Measurements from ENCODE around the gene NCOA3. TPM values are rescaled to one million over a fixed set of nuclear protein-coding genes. Genes with fewer than 3 reads are reported as not detected.

NCOA3 gene
- total and polyA plus RNA-seq, 2 of the 8 experiments (the other 6 are each of a cell fraction or from before 2014, with no cell fraction given): 7.9 to 24.7 TPM

- Histone ChIP-seq H2BK5ac (ENCODE audit: low read depth, low read length) (no peak overlapping the region), H3K4me3 (ENCODE audit: extremely low read depth in 1 of 4, insufficient read depth in 2 of 4, low read depth in 3 of 4, low read length in 4 of 4) (no peak overlapping the region), H2BK20ac (ENCODE audit: low read length) (no peak overlapping the region), H3K14ac (ENCODE audit: insufficient read length) (no peak overlapping the region), H2BK15ac (ENCODE audit: low read length) (0 out of 2 replicates have a peak overlapping the region, but pooled peaks have one; percentile 88), H3K79me1 (ENCODE audit: low read depth, low read length) (no peaks in the 10 kb centered on the region), H3K36me3 (ENCODE audit: control insufficient read depth in 2 of 4, insufficient read depth in 4 of 4, low read length in 3 of 4) (no peaks in the 10 kb centered on the region), H3K18ac (ENCODE audit: extremely low read depth, low read length) (no peak overlapping the region), H3K4me1 (replicated peaks in 1 of 4; ENCODE audit: control insufficient read depth in 3 of 4, insufficient read depth in 4 of 4, low read length in 3 of 4) (peaks cover 0 to 7% (median 2%) of the 10 kb centered on the region in 4 experiments; a peak in 5 of 7 replicates), H4K20me1 (replicated peaks in 1 of 2; ENCODE audit: control insufficient read depth in 1 of 2, insufficient read depth in 2 of 2, low read length in 2 of 2) (peaks cover 0 to 2% of the 10 kb centered on the region in 2 experiments), H3K27ac (ENCODE audit: low read depth, low read length) (no peak overlapping the region), H3K23ac (ENCODE audit: insufficient read length) (no peak overlapping the region), H2AK5ac (ENCODE audit: low read depth, low read length) (no peak overlapping the region), H3K9ac (replicated peaks in 1 of 4; ENCODE audit: extremely low read depth in 1 of 4, low read depth in 3 of 4, low read length in 3 of 4) (no peak overlapping the region), H3K56ac (replicated peaks; ENCODE audit: insufficient read length, low read depth, low read length) (no peak overlapping the region), H3K4ac (replicated peaks; ENCODE audit: insufficient read length, low read depth, low read length) (no peak overlapping the region), H3K79me2 (ENCODE audit: control insufficient read depth in 1 of 2, insufficient read depth in 2 of 2, low read length in 2 of 2) (no peaks in the 10 kb centered on the region), H3K4me2 (ENCODE audit: insufficient read depth in 1 of 2, low read depth in 2 of 2, low read length in 2 of 2) (no peak overlapping the region), H4K5ac (ENCODE audit: insufficient read length, low read depth, low read length) (no peak overlapping the region), H3K9me3 (ENCODE audit: insufficient read depth in 2 of 2, low read depth in 1 of 2, low read length in 1 of 2) (no peaks in the 10 kb centered on the region), H2BK120ac (replicated peaks; ENCODE audit: low read depth, low read length) (no peak overlapping the region), H3K27me3 (replicated peaks in 1 of 4; ENCODE audit: control insufficient read depth in 3 of 4, extremely low read depth in 1 of 4, insufficient read depth in 3 of 4, low read length in 3 of 4) (no peaks in the 10 kb centered on the region), H2AFZ (ENCODE audit: low read length) (no peak overlapping the region), H4K8ac (ENCODE audit: extremely low read depth, insufficient read depth, low read length) (no peak overlapping the region), H3K23me2 (ENCODE audit: low read depth, low read length) (no peaks in the 10 kb centered on the region), H4K91ac (replicated peaks; ENCODE audit: insufficient read length, low read length) (no peak overlapping the region), H2BK12ac (ENCODE audit: low read depth, low read length) (0 out of 2 replicates have a peak overlapping the region, but pooled peaks have one; percentile 60)
- DNase-seq (ENCODE audit: low read depth in 1 of 2, low spot score in 2 of 2): peak in 1 of 2 experiments; percentile 70
- ChIA-PET POLR2A (ENCODE audit: partially characterized antibody) (no interaction called here), CTCF (ENCODE audit: partially characterized antibody) (interaction anchor here (0.6 to 9.7 kb wide), 21 partner anchors 12 to 948 kb away, joined by 3 to 92 read pairs (median 5); no protein-coding TSS in a partner anchor)
- WGBS, 2 experiments (ENCODE audit: extremely low coverage in 1 of 2, insufficient coverage in 1 of 2, insufficient read length in 1 of 2, insufficient replicate concordance in 2 of 2, low coverage in 1 of 2, low lambda C conversion rate in 2 of 2, missing lambda C conversion rate in 1 of 2): 74% methylated on average over 20 of the region's 20 CpGs; no CpG with 5 or more reads in 1 of the 2 experiments
- TF ChIP-seq E2F6 (IDR thresholded peaks at IDR 0.05) (peak; percentile 16; the same call in 1 of the 2 replicates), CBX5 (IDR thresholded peaks at IDR 0.05; ENCODE audit: low read depth, low read length) (no peak), USF2 (IDR thresholded peaks at IDR 0.05; ENCODE audit: low read length) (no peak), RAD21 (IDR thresholded peaks at IDR 0.05 in 1 of 2, conservative IDR thresholded peaks at IDR 0.05 in 1 of 2; ENCODE audit: low read depth in 2 of 2, low read length in 2 of 2) (peak; percentile 58 to 61), POLR2AphosphoS5 (IDR thresholded peaks at IDR 0.05; ENCODE audit: low read depth, low read length) (no peak; the same call in 1 of the 2 replicates)
- TF ChIP-seq, protein P1, sequence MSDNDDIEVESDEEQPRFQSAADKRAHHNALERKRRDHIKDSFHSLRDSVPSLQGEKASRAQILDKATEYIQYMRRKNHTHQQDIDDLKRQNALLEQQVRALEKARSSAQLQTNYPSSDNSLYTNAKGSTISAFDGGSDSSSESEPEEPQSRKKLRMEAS (IDR thresholded peaks at IDR 0.05): peak; percentile 12; the same call in 1 of the 2 replicates
- TF ChIP-seq, protein P2, sequence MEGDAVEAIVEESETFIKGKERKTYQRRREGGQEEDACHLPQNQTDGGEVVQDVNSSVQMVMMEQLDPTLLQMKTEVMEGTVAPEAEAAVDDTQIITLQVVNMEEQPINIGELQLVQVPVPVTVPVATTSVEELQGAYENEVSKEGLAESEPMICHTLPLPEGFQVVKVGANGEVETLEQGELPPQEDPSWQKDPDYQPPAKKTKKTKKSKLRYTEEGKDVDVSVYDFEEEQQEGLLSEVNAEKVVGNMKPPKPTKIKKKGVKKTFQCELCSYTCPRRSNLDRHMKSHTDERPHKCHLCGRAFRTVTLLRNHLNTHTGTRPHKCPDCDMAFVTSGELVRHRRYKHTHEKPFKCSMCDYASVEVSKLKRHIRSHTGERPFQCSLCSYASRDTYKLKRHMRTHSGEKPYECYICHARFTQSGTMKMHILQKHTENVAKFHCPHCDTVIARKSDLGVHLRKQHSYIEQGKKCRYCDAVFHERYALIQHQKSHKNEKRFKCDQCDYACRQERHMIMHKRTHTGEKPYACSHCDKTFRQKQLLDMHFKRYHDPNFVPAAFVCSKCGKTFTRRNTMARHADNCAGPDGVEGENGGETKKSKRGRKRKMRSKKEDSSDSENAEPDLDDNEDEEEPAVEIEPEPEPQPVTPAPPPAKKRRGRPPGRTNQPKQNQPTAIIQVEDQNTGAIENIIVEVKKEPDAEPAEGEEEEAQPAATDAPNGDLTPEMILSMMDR (IDR thresholded peaks at IDR 0.05; ENCODE audit: control extremely low read depth in 1 of 3, insufficient read depth in 1 of 3, low read depth in 1 of 3, low read length in 3 of 3): peak; percentile 51 to 71 (median 65)
- no peak for FAIRE-seq
Observed at GRCh38 chr20:47676219-47676721, 174.6 kb downstream of the NCOA3 start.
